ENCODE measurements around the gene NUDT19. TPM values are rescaled to one million over a fixed set of nuclear protein-coding genes. Genes with fewer than 3 reads are reported as not detected.
"Not testable (repeated sequence)": the region's sequence is repeated elsewhere in the genome, so short reads cannot be mapped to it uniquely, and the experiment has no call there.

The NUDT19 gene
- total RNA-seq, 4 donors from 2014 or later, result 1.3 to 8.4 (median 5.9) TPM; not detected in 1

DNA sequence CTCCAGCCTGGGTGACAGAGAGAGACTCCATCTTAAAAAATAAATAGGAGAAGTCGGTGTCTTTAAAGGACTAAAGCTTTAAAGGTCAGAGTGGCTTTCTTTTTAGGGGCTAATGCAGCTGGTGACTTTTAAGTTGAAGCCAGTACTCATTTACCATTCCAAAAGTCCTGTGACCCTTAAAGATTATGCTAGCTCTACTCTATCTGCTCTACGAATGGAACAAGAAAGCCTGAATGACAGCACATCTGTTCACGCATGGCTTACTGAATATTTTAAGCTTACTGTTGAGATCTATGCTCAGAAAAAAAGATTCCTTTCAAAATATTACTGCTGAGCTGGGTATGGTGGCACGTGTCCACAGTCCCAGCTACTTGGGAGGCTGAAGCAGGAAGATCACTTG lies 44.3 kb downstream of the NUDT19 start:
- intact Hi-C loops (cut with DNase I; ENCODE audit: low total_unique reads), result no loop called here
- no peaks in the 10 kb centered on the region for H3K27me3 ChIP-seq
- no peak overlapping the region for H3K4me3 ChIP-seq
- TF ChIP-seq CTCF (IDR thresholded peaks at IDR 0.05) (no peak), POLR2A (IDR thresholded peaks at IDR 0.05) (no peak)
- DNase-seq, result no peak
- no peak overlapping the region for H3K27ac ChIP-seq
- H3K36me3 ChIP-seq, result no peaks in the 10 kb centered on the region
- H3K9me3 ChIP-seq, result no peaks in the 10 kb centered on the region
- H3K4me1 ChIP-seq, result no peaks in the 10 kb centered on the region

DNA sequence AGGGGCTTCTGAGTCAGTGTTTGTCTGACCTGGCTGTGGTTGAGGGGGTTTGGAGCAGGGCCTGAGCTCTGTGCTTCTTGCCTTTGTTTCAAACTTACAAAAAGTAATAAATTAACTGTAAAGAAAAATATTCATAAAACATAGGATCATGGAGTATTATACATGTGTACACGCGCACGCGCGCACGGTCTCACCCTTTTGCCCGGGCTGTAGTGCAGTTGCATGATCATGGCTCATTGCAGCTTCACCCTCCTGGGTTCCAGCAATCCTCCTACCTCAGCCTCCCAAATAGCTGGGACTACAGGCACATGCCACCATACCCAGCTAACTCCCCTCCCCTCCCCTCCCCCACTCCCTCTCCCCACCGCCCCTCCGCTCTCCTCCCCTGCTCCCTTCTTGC lies 51.4 kb downstream of the NUDT19 start:
- Histone ChIP-seq H3K4me3 (no peak overlapping the region), H3K4me1 (no peaks in the 10 kb centered on the region), H3K36me3 (no peaks in the 10 kb centered on the region), H3K9me3 (no peaks in the 10 kb centered on the region), H3K27me3 (no peaks in the 10 kb centered on the region), H3K27ac (no peak overlapping the region)
- intact Hi-C loops (cut with DNase I; ENCODE audit: low total_unique reads), result no loop called here
- TF ChIP-seq POLR2A (IDR thresholded peaks at IDR 0.05) (no peak), CTCF (IDR thresholded peaks at IDR 0.05) (no peak)
- no peak for DNase-seq

DNA sequence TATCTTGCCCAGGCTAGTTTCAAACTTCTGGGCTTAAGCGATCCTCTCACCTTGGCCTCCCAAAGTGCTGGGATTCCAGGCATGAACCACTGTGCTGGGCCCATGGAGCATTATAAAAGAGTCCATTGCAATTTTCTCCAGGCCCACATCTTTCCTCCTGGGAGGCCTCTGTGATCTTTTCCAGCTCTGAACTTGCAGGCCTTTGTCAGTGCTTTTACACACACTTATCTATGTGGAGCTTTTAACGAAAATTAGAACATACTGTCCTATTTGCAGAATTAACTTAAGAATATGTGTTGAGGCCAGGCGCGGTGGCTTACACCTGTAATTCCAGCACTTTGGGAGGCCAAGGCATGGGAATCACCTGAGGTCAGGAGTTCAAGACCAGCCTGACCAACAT lies 51.8 kb downstream of the NUDT19 start:
- intact Hi-C loops (cut with DNase I; ENCODE audit: low total_unique reads), result no loop called here
- Histone ChIP-seq H3K27ac (no peak overlapping the region), H3K4me3 (no peak overlapping the region), H3K36me3 (no peaks in the 10 kb centered on the region), H3K9me3 (no peaks in the 10 kb centered on the region), H3K27me3 (no peaks in the 10 kb centered on the region), H3K4me1 (no peaks in the 10 kb centered on the region)
- TF ChIP-seq POLR2A (IDR thresholded peaks at IDR 0.05) (no peak), CTCF (IDR thresholded peaks at IDR 0.05) (no peak)
- DNase-seq, result no peak

GRCh38 chr19:32744555-32745325 lies 53.1 kb downstream of the NUDT19 start:
- no peak for DNase-seq
- H3K27ac ChIP-seq, result no peak overlapping the region
- no peaks in the 10 kb centered on the region for H3K36me3 ChIP-seq
- H3K27me3 ChIP-seq, result no peaks in the 10 kb centered on the region
- no peak for TF ChIP-seq POLR2A (IDR thresholded peaks at IDR 0.05)
- TF ChIP-seq CTCF (IDR thresholded peaks at IDR 0.05), result no peak
- no peaks in the 10 kb centered on the region for H3K4me1 ChIP-seq
- intact Hi-C loops (cut with DNase I; ENCODE audit: low total_unique reads), result no loop called here
- H3K4me3 ChIP-seq, result no peak overlapping the region
- no peaks in the 10 kb centered on the region for H3K9me3 ChIP-seq

DNA sequence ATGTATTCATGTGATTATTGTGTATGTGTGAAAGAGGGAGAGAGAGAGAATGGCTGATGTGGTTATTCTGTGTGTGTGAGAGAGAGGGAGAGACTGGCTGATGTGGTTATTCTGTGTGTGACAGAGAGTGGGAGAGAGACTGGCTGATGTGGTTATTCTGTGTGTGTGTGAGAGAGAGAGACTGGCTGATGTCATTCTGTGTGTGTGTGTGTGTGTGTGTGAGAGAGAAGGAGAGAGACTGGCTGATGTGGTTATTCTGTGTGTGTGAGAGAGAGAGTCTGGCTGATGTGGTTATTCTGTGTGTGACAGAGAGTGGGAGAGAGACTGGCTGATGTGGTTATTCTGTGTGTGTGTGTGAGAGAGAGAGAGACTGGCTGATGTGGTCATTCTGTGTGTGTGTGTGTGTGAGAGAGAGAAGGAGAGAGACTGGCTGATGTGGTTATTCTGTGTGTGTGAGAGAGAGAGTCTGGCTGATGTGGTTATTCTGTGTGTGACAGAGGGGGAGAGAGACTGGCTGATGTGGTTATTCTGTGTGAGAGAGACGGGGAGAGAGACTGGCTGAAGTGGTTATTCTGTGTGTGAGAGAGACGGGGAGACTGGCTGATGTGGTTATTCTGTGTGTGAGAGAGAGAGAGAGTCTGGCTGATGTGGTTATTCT lies 54.1 kb downstream of the NUDT19 start:
- H3K4me3 ChIP-seq; H3K27me3 ChIP-seq; H3K9me3 ChIP-seq; H3K27ac ChIP-seq; DNase-seq; H3K4me1 ChIP-seq; intact Hi-C loops (cut with DNase I; ENCODE audit: low total_unique reads); H3K36me3 ChIP-seq: not testable (repeated sequence)

DNA sequence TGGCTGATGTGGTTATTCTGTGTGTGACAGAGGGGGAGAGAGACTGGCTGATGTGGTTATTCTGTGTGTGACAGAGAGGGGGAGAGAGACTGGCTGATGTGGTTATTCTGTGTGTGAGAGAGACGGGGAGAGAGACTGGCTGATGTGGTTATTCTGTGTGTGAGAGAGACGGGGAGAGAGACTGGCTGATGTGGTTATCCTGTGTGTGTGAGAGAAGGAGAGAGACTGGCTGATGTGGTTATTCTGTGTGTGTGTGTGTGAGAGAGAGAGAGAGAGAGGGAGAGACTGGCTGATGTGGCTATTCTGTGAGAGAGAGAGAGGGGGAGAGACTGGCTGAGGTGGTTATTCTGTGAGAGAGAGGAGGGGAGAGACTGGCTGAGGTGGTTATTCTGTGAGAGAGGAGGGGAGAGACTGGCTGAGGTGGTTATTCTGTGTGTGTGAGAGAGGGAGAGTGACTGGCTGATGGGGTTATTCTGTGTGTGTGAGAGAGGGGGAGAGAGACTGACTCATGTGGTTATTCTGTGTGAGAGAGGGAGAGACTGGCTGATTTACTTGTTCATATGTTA lies 55.1 kb downstream of the NUDT19 start:
- intact Hi-C loops (cut with DNase I; ENCODE audit: low total_unique reads); H3K4me1 ChIP-seq; H3K36me3 ChIP-seq; H3K4me3 ChIP-seq; H3K9me3 ChIP-seq; H3K27me3 ChIP-seq; DNase-seq; H3K27ac ChIP-seq: not testable (repeated sequence)
